OCI-LY7 (cell line): ENCODE data around the gene LGALS8. TPM values are rescaled to one million over a fixed set of nuclear protein-coding genes. Genes with fewer than 3 reads are reported as not detected.

Experiments used
- BruUV-seq: library from RNA; stranded (reverse); fragments of 400-500 nt; replicated peaks from 2 replicates; lab custom pipeline; 2021; lab: Mats Ljungman, UMichigan
- CTCF ChIA-PET: fragments of 300-600 bp; sonication (Branson Sonifier 250); formaldehyde crosslinking; loops from one replicate; lab custom pipeline; 2022; ENCODE audit warnings: antibody characterized with exemption; ENCODE audit not compliant: unreplicated experiment; lab: Charles Lee
- POLR2A ChIA-PET: fragments of 300-600 bp; sonication (Branson Sonifier 250); formaldehyde crosslinking; loops from one replicate; lab custom pipeline; 2022; ENCODE audit warnings: antibody characterized with exemption; lab: Charles Lee
- DNase-seq: peaks from one replicate; pipeline ENCODE4 v3.0.0-alpha.2; 2015; ENCODE audit warnings: low spot score
- H2AFZ ChIP-seq: fragments of 200-600 bp; sonication (generic), shearing (Covaris generic); 2 replicates; pipeline ENCODE4 v1.6.1; 2014; ENCODE audit warnings: mild to moderate bottlenecking, antibody characterized with exemption, low read length, moderate library complexity
- H3K27ac ChIP-seq: fragments of 200-600 bp; sonication (generic); 2 replicates; pipeline ENCODE4 v1.5.1; 2014; ENCODE audit warnings: mixed run types, low read depth, mild to moderate bottlenecking, moderate library complexity, low read length, inconsistent platforms; ENCODE audit not compliant: poor library complexity, severe bottlenecking
- H3K36me3 ChIP-seq: fragments of 200-600 bp; sonication (generic); 2 replicates; pipeline ENCODE4 v1.6.1; 2014; ENCODE audit warnings: mild to moderate bottlenecking, antibody characterized with exemption, low read length, moderate library complexity, mixed read lengths; ENCODE audit not compliant: insufficient read depth
- H3K4me1 ChIP-seq: fragments of 200-600 bp; sonication (generic); 2 replicates; pipeline ENCODE4 v1.5.1; 2014; ENCODE audit warnings: mild to moderate bottlenecking, low read length; ENCODE audit not compliant: insufficient read depth, poor library complexity, severe bottlenecking
- H3K4me2 ChIP-seq: fragments of 200-600 bp; sonication (generic); 2 replicates; pipeline ENCODE4 v1.6.1; 2014; ENCODE audit warnings: mild to moderate bottlenecking, low read length
- H3K4me3 ChIP-seq: fragments of 200-600 bp; sonication (generic); 2 replicates; pipeline ENCODE4 v1.5.1; 2014; ENCODE audit warnings: mild to moderate bottlenecking, low read depth, low read length; ENCODE audit not compliant: poor library complexity, severe bottlenecking
- H3K79me2 ChIP-seq: fragments of 200-600 bp; sonication (generic); 2 replicates; pipeline ENCODE4 v1.6.1; 2016; ENCODE audit warnings: low read depth, mild to moderate bottlenecking, low read length, moderate library complexity, mixed read lengths; ENCODE audit not compliant: insufficient read depth
- H3K9me2 ChIP-seq: fragments of 200-600 bp; sonication (generic); 2 replicates; pipeline ENCODE4 v1.6.1; 2016; ENCODE audit warnings: mild to moderate bottlenecking, low read length, mixed read lengths; ENCODE audit not compliant: insufficient read depth
- H3K9me3 ChIP-seq: fragments of 200-600 bp; sonication (generic); 2 replicates; pipeline ENCODE4 v1.6.1; 2014; ENCODE audit warnings: mild to moderate bottlenecking, mixed run types, low read length, mixed read lengths
- H4K20me1 ChIP-seq: fragments of 200-600 bp; sonication (generic); 2 replicates; pipeline ENCODE4 v1.6.1; 2014; ENCODE audit warnings: mild to moderate bottlenecking, antibody characterized with exemption, low read length, moderate library complexity, mixed read lengths; ENCODE audit not compliant: insufficient read depth
- EZH2phosphoT487 ChIP-seq: fragments of 200-600 bp; sonication (generic); IDR thresholded peaks from 2 replicates; pipeline ENCODE4 v1.6.1; 2018; ENCODE audit warnings: low read depth, borderline replicate concordance, mild to moderate bottlenecking, mixed run types, antibody characterized with exemption, low read length, moderate library complexity, mixed read lengths
- intact Hi-C: fragments of 100-400 bp; cut with micrococcal nuclease; formaldehyde crosslinking; loops from one replicate; pipeline ENCODE4 v1.10.0; 2022; ENCODE audit not compliant: unreplicated experiment
- total RNA-seq, 2 experiments: library from RNA; depleted of rRNA in 1 of 2; stranded (reverse); fragments of >200 nt in 1 of 2; shearing (Covaris generic) in 1 of 2; gene quantifications; 2 replicates each; pipeline ENCODE4 v1.2.3, GENCODE V29; 2014 to 2022
- TF ChIP-seq, protein P1 (sequence below): fragments of 200-600 bp; sonication (generic); conservative IDR thresholded peaks from 2 replicates; pipeline ENCODE4 v1.5.1; 2014; ENCODE audit warnings: mild to moderate bottlenecking, antibody characterized with exemption, low read length, moderate library complexity, mixed read lengths

LGALS8 gene
- total RNA-seq, 2 experiments from 2014 or later = not detected

DNA sequence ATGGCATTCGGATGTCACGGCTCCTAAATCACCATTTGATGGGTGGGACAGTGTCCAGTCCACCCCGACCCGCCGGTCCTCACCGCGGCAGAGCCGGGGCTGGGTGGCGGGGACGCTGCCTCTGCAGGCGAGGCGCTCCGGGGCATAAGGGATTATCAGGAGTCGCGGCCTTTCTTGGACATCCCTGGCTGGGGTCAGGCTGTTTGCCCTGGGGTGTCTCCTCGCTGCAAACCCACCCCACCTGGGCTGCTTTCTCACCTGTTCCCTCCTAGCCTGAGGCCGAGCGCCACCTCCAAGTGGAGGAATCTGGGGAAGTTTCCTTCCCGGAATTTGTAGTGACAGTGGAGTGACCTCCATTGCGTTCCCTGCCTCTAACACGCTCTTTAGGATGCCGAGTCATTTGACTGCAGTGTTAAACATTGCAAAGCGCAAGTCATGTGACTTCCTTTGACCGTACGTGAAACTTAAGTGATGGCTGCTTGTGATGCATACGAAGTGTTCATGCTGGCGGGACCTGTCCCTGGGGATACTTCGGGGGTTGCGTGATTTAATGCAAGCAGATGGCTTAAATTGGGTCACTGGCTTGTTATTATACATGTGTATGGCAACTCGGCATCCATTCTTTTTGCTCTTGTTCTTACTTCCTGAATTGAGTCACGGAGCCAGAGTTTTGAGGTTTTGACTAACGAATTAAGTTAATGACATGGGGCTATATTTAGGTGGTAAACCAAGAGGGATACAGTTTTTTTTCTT, 536 bp downstream of the LGALS8 start:
- DNase-seq = peak; percentile 48
- H3K9me3 ChIP-seq = no peaks in the 10 kb centered on the region
- H4K20me1 ChIP-seq = no peaks in the 10 kb centered on the region
- ChIA-PET POLR2A (interaction anchor here (0.6 to 0.7 kb wide), 2 partner anchors 80 to 431 kb away, joined by 3 to 4 read pairs; partner anchors contain the start of gene HEATR1), CTCF (interaction anchor here (1.0 kb wide), 1 partner anchor 10 kb away, joined by 4 read pairs; no protein-coding TSS in a partner anchor)
- H3K4me3 ChIP-seq = peak overlapping the region; percentile 61
- no peaks in the 10 kb centered on the region for H3K9me2 ChIP-seq
- H3K79me2 ChIP-seq = no peaks in the 10 kb centered on the region
- H3K36me3 ChIP-seq = no peaks in the 10 kb centered on the region
- TF ChIP-seq, protein P1, sequence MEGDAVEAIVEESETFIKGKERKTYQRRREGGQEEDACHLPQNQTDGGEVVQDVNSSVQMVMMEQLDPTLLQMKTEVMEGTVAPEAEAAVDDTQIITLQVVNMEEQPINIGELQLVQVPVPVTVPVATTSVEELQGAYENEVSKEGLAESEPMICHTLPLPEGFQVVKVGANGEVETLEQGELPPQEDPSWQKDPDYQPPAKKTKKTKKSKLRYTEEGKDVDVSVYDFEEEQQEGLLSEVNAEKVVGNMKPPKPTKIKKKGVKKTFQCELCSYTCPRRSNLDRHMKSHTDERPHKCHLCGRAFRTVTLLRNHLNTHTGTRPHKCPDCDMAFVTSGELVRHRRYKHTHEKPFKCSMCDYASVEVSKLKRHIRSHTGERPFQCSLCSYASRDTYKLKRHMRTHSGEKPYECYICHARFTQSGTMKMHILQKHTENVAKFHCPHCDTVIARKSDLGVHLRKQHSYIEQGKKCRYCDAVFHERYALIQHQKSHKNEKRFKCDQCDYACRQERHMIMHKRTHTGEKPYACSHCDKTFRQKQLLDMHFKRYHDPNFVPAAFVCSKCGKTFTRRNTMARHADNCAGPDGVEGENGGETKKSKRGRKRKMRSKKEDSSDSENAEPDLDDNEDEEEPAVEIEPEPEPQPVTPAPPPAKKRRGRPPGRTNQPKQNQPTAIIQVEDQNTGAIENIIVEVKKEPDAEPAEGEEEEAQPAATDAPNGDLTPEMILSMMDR = no peak
- TF ChIP-seq EZH2phosphoT487 = no peak
- intact Hi-C loops = no loop called here
- H2AFZ ChIP-seq = peak overlapping the region; percentile 66; the same call in 1 of the 2 replicates
- BruUV-seq = no TSS peak
- peaks cover 11% of the 10 kb centered on the region for H3K4me1 ChIP-seq
- H3K27ac ChIP-seq = no peak overlapping the region
- H3K4me2 ChIP-seq = peak overlapping the region; percentile 68

DNA sequence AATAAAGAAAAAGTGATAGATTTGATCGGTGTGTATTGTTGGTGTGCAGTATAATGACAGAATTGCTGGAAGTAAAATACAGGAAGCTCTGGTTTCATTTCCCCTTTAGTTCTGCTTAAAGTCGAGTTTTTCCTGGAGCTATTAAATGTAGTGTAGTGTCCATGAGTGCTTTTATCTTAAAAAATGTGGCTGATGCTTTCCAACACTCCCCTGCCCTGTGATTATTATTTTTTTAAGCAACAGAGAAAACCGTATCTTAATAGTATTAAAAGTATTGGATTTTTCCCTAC, 1.1 kb downstream of the LGALS8 start:
- ChIA-PET CTCF (interaction anchor here (1.0 kb wide), 1 partner anchor 9 kb away, joined by 4 read pairs; no protein-coding TSS in a partner anchor), POLR2A (interaction anchor here (0.6 to 0.7 kb wide), 2 partner anchors 80 to 431 kb away, joined by 3 to 4 read pairs; partner anchors contain the start of gene HEATR1)
- H3K4me3 ChIP-seq = peak overlapping the region; percentile 61
- H3K79me2 ChIP-seq = no peaks in the 10 kb centered on the region
- H3K9me3 ChIP-seq = no peaks in the 10 kb centered on the region
- no peaks in the 10 kb centered on the region for H3K9me2 ChIP-seq
- peak overlapping the region; percentile 68 for H3K4me2 ChIP-seq
- H4K20me1 ChIP-seq = no peaks in the 10 kb centered on the region
- DNase-seq = peak; percentile 24
- no TSS peak for BruUV-seq
- no peak for TF ChIP-seq EZH2phosphoT487
- peak overlapping the region; percentile 66; the same call in 1 of the 2 replicates for H2AFZ ChIP-seq
- H3K4me1 ChIP-seq = peaks cover 11% of the 10 kb centered on the region
- H3K27ac ChIP-seq = no peak overlapping the region
- H3K36me3 ChIP-seq = no peaks in the 10 kb centered on the region
- intact Hi-C loops = no loop called here

DNA sequence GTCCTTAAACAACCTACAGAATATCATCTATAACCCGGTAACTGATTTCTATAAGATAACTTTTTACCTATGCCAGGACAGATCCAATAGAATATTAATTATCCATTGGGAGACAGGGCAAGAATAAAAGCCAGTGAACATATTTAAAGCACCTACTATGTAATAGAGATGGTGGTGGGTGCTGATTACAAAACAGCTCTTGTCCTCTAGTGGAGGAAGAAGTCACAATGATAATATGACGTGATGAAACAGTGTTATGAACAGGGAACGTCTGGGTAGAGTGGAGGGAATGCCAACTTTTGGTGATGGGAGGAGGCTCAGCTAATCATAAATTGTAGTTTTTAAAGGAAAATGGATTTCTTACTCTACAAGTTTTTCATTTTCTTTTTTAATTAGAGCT, 2.3 kb downstream of the LGALS8 start:
- Histone ChIP-seq H3K4me1 (peaks cover 19% of the 10 kb centered on the region), H3K79me2 (no peaks in the 10 kb centered on the region), H3K9me3 (no peaks in the 10 kb centered on the region), H3K27ac (no peak overlapping the region), H4K20me1 (no peaks in the 10 kb centered on the region), H3K4me2 (no peak overlapping the region), H3K9me2 (no peaks in the 10 kb centered on the region), H2AFZ (no peak overlapping the region), H3K36me3 (no peaks in the 10 kb centered on the region), H3K4me3 (no peak overlapping the region)
- no peak for DNase-seq
- POLR2A ChIA-PET = interaction anchor here (1.4 to 1.8 kb wide), 2 partner anchors 10 to 25 kb away, joined by 5 read pairs; no protein-coding TSS in a partner anchor
- intact Hi-C loops = no loop called here
- CTCF ChIA-PET = interaction anchor here (0.5 kb wide), 1 partner anchor 136 kb away, joined by 3 read pairs; no protein-coding TSS in a partner anchor
- no TSS peak for BruUV-seq
- TF ChIP-seq, protein P1 = no peak
- no peak for TF ChIP-seq EZH2phosphoT487
